GM18870 (cell line): ENCODE data around the gene RARA.
A peak's percentile ranks its signal among the peaks of the same experiment; 100 is the strongest.

Experiments used
- ATAC-seq: cut with Tn5 transposase; IDR thresholded peaks from one replicate; pipeline ENCODE4 v1.9.1; 2021; ENCODE audit warnings: moderate library complexity; ENCODE audit not compliant: unreplicated experiment

Gene RARA

DNA sequence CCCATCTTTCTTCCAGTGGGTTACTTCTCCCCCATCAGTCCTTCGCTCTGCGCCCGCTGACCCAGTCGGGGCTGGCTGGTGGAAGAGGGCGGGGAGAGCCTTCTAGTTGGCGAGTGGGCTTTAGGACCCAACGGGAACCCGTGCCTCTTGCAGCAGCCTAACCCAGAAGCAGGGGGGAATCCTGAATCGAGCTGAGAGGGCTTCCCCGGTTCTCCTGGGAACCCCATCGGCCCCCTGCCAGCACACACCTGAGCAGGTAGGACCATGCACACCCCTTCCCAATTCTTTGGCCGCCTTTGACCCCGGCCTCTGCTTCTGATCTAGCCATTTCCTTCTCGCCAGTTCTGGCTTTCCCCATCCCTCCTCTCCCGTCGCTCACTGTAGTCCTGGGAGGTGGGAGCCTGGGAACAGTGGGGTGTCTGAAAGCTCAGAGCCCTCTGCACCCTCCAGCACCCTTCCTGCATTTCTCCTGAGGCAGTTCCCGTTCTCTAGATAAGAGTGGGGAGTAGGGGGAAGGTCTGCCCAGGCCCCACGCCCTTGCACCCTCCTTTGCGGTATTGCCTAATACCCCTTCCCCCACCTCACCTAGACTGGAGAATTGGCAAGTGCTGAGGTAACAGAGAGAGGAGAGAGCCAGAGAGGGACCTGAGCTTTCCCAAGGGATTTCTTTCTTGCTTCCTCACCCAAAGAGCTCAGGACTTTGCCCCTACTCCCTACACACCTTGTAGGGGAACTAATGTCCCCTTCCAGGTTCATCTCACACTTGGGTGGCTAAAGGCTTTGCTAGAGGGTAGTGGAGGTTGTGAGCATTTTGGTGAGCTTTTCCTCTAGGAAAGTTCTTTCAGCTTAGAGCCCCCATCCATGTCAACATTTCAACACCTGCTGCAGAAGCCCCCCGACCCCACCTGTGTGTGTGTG is at the start of gene RARA:
TSS of gene RARA (plus strand) at position 150 of the 918 bp plus-strand sequence. CDS start 22,039 bp downstream, outside the sequence.
- no peak for ATAC-seq

- ATAC-seq = no peak
Observed at GRCh38 chr17:40259505-40259904, 49.5 kb upstream of the RARA start.

GRCh38 chr17:40260528-40260927 is 48.5 kb upstream of the RARA start:
- no peak for ATAC-seq

DNA sequence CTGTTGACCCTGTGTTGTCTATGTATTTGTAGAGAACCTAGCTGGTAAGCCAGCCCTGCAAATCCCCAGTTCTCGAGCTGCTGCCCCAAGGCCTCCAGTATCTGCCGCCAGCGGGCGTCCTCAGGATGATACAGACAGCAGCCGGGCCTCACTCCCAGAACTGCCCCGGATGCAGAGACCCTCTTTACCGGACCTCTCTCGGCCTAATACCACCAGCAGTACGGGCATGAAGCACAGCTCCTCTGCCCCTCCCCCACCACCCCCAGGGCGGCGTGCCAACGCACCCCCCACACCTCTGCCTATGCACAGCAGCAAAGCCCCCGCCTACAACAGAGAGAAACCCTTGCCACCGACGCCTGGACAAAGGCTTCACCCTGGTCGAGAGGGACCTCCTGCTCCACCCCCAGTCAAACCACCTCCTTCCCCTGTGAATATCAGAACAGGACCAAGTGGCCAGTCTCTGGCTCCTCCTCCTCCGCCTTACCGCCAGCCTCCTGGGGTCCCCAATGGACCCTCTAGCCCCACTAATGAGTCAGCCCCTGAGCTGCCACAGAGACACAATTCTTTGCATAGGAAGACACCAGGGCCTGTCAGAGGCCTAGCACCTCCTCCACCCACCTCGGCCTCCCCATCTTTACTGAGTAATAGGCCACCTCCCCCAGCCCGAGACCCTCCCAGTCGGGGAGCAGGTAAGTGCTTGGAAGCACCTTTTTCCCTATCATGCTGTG is 44.4 kb upstream of the RARA start:
- ATAC-seq = no peak

DNA sequence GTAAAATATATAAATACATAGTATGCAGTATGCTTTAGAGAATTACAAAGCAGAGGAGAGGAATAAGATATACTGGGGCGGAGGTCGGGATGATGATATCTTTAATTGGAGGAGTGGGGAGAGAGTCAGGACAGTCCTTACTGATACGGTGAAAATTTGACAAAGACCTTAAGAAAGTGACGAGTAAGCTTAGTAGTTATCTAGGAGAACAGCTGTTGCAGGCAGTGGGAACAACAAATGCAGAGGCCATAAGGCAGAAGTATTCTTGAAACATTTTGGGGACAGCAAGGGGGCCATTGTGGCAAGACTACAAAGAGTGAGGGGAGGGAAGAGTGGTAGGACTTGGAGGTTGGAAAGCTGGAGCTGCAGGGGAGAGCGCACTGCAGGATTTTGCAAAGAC is 43.6 kb upstream of the RARA start:
- no peak for ATAC-seq

DNA sequence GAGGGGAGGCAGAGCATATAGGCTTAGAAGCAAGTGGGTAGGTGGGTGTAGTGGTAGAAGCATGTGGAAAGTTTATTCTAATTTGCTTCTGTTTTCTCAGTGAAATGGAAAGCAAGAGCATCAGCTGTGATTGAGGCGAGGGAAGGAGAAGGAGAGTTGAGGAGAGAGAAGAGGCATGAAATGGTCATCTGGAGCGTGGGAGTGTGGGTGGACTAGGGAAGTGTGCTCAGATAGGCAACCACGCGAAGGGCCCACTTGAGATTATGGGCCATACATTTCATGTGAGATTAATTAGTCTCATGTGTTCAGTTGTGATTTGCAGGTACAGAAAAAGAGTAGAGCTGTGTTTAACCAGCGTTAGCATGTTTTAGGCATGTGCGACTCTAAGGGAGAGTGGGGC is 42.1 kb upstream of the RARA start:
- no peak for ATAC-seq

DNA sequence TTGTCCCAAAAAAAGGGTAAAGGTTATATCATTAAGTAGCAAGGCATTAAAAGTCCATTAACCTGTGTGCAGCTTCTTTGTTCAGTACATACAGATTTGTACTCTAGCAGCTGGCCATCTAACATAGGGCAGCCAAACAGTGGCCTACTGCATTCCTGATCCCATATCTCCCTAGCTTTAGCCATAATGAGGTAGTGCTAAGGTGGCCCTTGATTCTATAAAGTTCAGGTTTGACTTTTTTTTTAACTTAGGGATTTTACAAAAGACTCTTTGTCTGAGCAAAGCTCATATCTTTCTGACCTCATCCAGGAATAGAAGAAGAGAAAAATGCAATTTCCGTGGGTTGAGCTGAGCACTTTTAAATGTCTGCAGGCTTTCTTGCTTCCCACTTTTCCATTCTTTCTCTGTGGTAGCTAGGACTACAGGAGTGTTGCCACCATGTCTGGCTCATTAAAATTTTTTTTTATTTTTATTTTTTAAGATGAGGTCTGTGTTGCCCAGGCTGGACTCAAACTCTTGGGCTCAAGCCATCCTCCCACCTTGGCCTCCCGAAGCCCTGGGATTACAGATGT is 40.8 kb upstream of the RARA start:
- ATAC-seq = no peak

GRCh38 chr17:40278414-40278813 is 30.6 kb upstream of the RARA start:
- no peak for ATAC-seq

GRCh38 chr17:40279402-40279801 is 29.6 kb upstream of the RARA start:
- no peak for ATAC-seq

GRCh38 chr17:40281663-40282062 is 27.3 kb upstream of the RARA start:
- ATAC-seq = no peak

DNA sequence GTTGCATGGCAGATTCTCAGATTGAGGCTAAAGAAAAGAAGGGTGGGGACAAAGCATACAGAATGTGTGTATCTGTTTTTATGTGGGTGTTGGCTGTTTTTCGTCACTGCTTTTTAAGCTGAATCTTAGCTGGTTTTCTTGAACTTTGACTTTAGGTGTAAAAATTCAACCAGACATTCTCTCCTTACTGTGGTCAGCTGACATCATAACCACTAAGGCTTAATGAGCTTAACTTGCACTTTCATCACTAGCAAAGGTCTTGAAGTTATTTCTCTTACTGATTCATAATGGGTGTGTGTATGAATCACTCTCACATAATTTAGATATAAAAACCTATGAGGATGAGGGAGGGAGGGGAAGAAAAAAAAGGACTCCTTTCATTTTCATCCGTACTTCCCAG is 25.3 kb upstream of the RARA start:
- no peak for ATAC-seq

DNA sequence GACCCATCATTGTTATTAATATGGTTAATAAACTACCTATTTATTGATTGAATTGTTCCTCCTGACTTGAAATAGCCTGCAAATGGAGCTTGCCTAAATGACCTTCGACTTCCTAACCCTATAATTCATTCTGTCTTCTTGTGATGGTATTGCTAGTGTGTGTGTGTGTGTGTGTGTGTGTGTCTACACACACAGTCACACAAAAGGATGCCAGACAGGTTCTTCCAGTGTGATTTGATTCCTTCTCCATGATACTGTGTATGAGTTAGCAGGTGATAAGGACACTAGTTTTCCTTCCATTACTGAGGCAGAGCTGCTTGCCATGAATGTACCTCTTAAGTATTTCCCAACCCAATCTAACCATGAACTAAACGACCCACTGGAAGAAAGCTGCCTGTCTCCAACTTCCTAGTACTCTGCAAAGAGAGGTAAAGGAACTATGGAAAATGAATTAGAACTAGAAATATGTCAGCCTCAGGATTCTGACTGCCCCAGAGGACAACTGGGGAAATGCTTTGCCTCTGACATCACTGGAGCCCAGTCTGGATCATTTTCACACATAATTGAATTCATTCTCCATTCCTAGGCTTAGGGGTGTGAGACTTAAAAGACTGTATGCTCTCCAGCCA is 24.8 kb upstream of the RARA start:
- ATAC-seq = no peak

DNA sequence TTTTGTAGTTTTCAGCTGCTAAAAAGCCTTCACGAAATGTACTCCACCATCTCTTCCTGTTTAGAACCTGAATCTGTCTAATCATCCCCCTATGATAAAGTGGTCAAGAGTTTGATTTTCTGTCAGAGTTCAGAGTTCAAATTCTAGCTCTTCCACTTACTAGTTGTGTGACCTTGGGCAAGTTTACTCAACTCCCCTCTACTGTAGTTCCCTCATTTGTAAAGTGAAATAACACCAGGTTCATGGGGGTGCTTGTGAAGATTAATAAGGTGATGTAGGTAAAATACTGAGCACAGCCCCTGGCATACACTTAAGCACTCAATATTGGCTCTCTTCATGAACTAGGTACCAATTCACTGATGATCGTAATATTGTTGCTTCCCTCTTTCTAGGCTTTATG is 22.5 kb upstream of the RARA start:
- ATAC-seq = no peak

DNA sequence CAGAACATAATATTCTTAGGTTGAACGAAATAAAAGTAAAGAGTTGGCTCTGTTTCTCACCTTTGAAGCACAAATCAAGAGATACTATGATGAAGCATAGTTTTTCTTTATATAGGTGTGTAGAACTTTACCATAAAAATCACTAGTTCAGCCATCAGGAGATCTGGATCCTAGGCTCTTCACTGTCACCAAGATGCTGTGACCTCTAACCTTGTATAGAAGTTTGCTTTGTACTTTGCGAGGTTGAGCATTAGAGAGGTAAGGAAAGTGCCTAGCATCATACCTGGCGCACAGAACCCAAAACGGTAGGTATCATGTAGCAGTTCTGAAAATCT is 21.9 kb upstream of the RARA start:
- ATAC-seq = no peak

DNA sequence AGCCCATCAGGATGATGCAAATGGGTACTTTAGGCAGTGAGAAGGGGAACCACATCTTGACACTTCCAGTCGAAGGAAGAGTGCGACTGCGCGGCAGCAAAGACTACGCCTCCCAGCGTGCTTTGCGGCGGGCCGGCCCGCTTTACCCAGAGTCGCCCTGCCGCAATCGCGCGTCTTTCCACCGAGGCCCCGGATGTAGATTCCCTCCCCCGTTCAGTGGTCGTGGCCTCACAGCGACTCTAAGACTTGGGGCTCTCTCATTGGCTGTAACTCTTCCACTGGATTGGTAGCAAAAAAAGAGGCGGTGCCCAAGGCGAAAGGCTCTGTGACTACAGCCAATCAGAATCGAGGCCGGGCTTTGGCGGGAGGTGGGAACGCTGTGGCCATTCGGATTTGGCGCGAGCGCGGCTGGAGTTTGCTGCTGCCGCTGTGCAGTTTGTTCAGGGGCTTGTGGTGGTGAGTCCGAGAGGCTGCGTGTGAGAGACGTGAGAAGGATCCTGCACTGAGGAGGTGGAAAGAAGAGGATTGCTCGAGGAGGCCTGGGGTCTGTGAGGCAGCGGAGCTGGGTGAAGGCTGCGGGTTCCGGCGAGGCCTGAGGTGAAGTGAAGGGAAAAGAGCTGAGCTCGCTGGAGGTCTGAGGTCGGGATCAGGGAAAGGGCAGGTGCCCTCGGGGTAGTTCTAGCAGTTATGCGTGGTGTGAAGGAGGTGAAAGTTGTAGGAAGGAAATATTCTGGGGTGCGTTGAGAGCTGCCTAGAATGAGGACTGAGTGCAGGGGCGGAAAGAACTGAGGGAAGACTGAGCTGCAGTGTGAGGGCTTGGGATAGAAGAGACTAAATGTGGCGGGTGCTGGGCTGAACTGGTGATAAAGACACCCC is 21.2 kb upstream of the RARA start, which contains the start of gene CDC6:
TSS of gene CDC6 (plus strand) at position 386 of the 876 bp plus-strand sequence. CDS start 1,542 bp downstream, outside the sequence.
- peak; percentile 90 for ATAC-seq

GRCh38 chr17:40290629-40291280 is 18.2 kb upstream of the RARA start:
- ATAC-seq = no peak

- ATAC-seq = no peak
Observed at GRCh38 chr17:40291281-40291664, 17.7 kb upstream of the RARA start.

DNA sequence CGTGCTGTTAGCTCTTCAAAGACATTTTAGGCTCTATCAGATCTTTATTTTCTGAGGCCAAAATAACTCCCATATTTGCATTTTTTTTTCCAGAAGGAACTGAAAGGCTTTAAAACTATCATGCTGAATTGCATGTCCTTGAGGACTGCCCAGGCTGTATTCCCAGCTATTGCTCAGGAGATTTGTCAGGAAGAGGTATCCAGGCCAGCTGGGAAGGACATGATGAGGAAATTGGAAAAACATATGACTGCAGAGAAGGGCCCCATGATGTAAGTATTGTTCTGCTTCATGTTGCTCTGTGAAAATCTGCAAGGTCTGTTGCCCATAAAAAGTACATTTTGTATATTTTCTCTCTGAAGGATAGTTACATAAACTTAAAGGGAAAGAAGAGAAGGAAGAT is 15.6 kb upstream of the RARA start:
- no peak for ATAC-seq

GRCh38 chr17:40295488-40296436 is 13.2 kb upstream of the RARA start:
- no peak for ATAC-seq
